ENCODE results near the gene PID1. TPM values are rescaled to one million over a fixed set of nuclear protein-coding genes. Genes with fewer than 3 reads are reported as not detected.

PID1 gene
- total RNA-seq, 3 donors from 2014 or later = 13.5 to 60.3 (median 42.0) TPM

DNA sequence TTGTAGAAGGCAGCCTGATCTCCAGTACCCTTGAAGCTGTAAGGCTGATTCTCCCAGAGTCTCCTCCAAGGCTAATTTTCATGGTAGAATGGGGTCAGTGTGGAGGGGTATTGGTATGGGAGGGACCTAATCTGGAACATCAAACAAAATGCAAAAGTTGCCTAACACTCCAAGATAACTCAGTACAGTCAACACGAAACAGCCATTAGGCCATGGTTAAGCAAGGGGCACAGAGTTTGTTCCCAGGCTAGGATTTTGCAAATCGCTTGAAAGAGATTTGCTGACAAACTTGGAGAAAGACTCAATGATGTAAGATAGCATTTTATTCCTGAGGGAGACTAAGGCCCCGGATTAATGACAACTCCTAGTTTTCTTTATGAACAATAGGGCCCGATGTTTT is 5.4 kb downstream of the PID1 start:
- peak in 1 of 3 donors; percentile 34 for TF ChIP-seq POLR2AphosphoS5 (IDR thresholded peaks at IDR 0.05)
- TF ChIP-seq POLR2A (IDR thresholded peaks at IDR 0.05) = no peak
- TF ChIP-seq CTCF (IDR thresholded peaks at IDR 0.05) = no peak
- DNase-seq (ENCODE audit: low spot score in 2 of 2) = no peak
- peaks cover 9 to 14% of the 10 kb centered on the region in 2 donors for H3K9me3 ChIP-seq
- no peak overlapping the region for H3K27ac ChIP-seq
- no peaks in the 10 kb centered on the region for H3K36me3 ChIP-seq
- intact Hi-C loops (cut with DNase I; ENCODE audit: low total_unique reads) = no loop called here
- no peaks in the 10 kb centered on the region for H3K27me3 ChIP-seq
- no peak overlapping the region for H3K4me3 ChIP-seq
- no peaks in the 10 kb centered on the region for H3K4me1 ChIP-seq

DNA sequence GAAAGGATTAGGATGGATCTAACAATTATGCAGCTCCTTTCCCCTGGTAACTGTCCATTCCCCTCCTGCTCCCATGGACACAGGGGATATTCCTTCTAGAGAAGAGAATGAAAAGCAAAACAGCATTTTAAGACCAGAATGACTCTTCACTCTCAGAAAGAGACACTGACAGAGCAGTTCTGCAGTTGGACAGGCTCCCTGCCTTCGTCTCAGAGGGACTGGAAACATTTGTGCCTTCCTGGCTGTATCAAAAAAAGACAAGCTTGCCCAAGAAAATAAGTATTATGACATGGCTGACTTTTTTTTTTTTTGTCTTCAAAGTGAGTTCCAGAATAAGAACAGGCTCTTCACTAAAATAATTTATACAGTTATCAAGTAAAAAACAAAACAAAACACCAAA is 9.5 kb downstream of the PID1 start:
- no peaks in the 10 kb centered on the region for H3K36me3 ChIP-seq
- H3K4me3 ChIP-seq = no peak overlapping the region
- TF ChIP-seq CTCF (IDR thresholded peaks at IDR 0.05) (no peak), POLR2A (IDR thresholded peaks at IDR 0.05) (no peak), POLR2AphosphoS5 (IDR thresholded peaks at IDR 0.05) (no peak)
- no peak for DNase-seq (ENCODE audit: low spot score in 2 of 2)
- intact Hi-C loops (cut with DNase I; ENCODE audit: low total_unique reads) = no loop called here
- no peaks in the 10 kb centered on the region for H3K4me1 ChIP-seq
- H3K27me3 ChIP-seq = no peaks in the 10 kb centered on the region
- H3K9me3 ChIP-seq = peaks cover 9 to 21% of the 10 kb centered on the region in 2 donors
- no peak overlapping the region for H3K27ac ChIP-seq

DNA sequence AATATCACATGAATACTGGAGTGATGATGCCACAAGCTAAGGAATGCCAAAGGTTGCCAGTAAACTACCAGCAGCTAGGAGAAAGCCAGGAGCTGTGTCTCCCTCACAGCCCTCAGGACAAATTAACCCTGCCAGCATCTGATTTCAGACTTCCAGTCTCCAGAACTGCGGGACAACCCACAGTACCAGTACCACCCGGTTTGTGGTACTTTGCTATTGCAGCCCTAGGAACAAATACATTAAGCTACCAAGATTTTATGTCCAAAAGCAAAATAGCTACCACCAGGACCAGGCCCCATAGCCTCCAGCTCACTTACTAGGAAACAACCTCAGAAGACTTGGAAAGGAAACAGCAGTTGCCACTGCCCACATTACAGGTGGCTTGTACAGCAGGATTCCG is 10.0 kb downstream of the PID1 start:
- Histone ChIP-seq H3K9me3 (peaks cover 9 to 21% of the 10 kb centered on the region in 2 donors), H3K4me1 (no peaks in the 10 kb centered on the region), H3K27ac (no peak overlapping the region), H3K27me3 (no peaks in the 10 kb centered on the region), H3K36me3 (no peaks in the 10 kb centered on the region), H3K4me3 (no peak overlapping the region)
- TF ChIP-seq POLR2AphosphoS5 (IDR thresholded peaks at IDR 0.05) (no peak), POLR2A (IDR thresholded peaks at IDR 0.05) (no peak), CTCF (IDR thresholded peaks at IDR 0.05) (no peak)
- DNase-seq (ENCODE audit: low spot score in 2 of 2) = no peak
- intact Hi-C loops (cut with DNase I; ENCODE audit: low total_unique reads) = no loop called here

DNA sequence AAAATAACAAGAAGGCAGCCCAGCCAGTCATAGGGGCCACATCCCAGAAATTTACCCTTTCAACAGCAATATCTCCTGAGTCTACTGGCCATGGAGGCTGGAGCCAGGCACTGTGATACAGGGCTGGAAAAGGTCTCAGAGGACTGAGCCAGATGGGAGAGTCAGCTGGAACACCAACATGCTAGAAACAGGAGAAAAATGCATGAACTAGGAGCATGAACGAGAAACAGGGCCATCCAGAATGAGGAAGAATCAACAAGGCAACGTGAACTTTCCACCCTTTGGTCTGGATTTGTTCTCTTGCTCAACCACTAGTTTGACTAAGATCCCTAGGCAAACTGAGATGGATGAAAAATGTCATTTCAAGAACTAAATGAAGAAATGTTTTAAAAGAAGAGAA is 13.1 kb downstream of the PID1 start:
- Histone ChIP-seq H3K27me3 (no peaks in the 10 kb centered on the region), H3K9me3 (peaks cover 9 to 21% of the 10 kb centered on the region in 2 donors), H3K36me3 (no peaks in the 10 kb centered on the region), H3K4me3 (no peak overlapping the region), H3K27ac (peak overlapping the region in 1 of 2 donors; percentile 32), H3K4me1 (no peaks in the 10 kb centered on the region)
- TF ChIP-seq POLR2A (IDR thresholded peaks at IDR 0.05) (no peak), POLR2AphosphoS5 (IDR thresholded peaks at IDR 0.05) (peak in 1 of 3 donors; percentile 75), CTCF (IDR thresholded peaks at IDR 0.05) (no peak)
- intact Hi-C loops (cut with DNase I; ENCODE audit: low total_unique reads) = loop anchor here (2.0 kb wide), 1 partner anchor 29 kb away; no protein-coding TSS in a partner anchor
- no peak for DNase-seq (ENCODE audit: low spot score in 2 of 2)

GRCh38 chr2:229256376-229256775 is 14.7 kb downstream of the PID1 start:
- H3K27ac ChIP-seq = no peak overlapping the region
- H3K27me3 ChIP-seq = no peaks in the 10 kb centered on the region
- no peaks in the 10 kb centered on the region for H3K36me3 ChIP-seq
- H3K4me1 ChIP-seq = no peaks in the 10 kb centered on the region
- intact Hi-C loops (cut with DNase I; ENCODE audit: low total_unique reads) = no loop called here
- peaks cover 6 to 14% of the 10 kb centered on the region in 2 donors for H3K9me3 ChIP-seq
- no peak for DNase-seq (ENCODE audit: low spot score in 2 of 2)
- no peak for TF ChIP-seq CTCF (IDR thresholded peaks at IDR 0.05)
- no peak for TF ChIP-seq POLR2A (IDR thresholded peaks at IDR 0.05)
- TF ChIP-seq POLR2AphosphoS5 (IDR thresholded peaks at IDR 0.05) = no peak
- no peak overlapping the region for H3K4me3 ChIP-seq
